ENCODE results near the gene MDK.

MDK gene

GRCh38 chr11:46407635-46408034 lies 26.2 kb downstream of the MDK start:
- DNase-seq: no peak

GRCh38 chr11:46408407-46408986 lies 27.0 kb downstream of the MDK start:
- DNase-seq: no peak

GRCh38 chr11:46410021-46410420 lies 28.6 kb downstream of the MDK start:
- no peak for DNase-seq

- no peak for DNase-seq
Measured at GRCh38 chr11:46413760-46414465, 32.4 kb downstream of the MDK start.

DNA sequence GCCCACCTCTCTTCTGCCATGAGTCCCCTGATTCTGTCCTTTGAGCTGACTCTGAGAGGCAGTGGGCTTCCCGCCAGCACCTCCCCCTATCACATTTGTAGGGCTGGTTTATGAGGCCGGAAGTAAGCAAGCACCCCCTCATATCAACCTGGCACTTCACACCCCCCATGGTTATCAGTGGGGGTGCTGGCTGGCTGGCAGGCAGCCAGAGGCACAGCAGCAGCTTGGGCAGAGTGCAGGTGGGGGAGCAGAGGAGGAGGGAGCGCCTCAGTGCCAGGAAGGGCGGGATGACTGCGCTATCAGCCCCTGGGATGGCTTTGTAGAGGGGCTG lies 33.0 kb downstream of the MDK start:
- no peak for DNase-seq

- DNase-seq: no peak
Measured at GRCh38 chr11:46414879-46415278, 33.4 kb downstream of the MDK start.

GRCh38 chr11:46417711-46418110 lies 36.2 kb downstream of the MDK start:
- no peak for DNase-seq

- no peak for DNase-seq
Measured at GRCh38 chr11:46418751-46419150, 37.3 kb downstream of the MDK start.

- no peak for DNase-seq
Measured at GRCh38 chr11:46420513-46420912, 39.0 kb downstream of the MDK start.

GRCh38 chr11:46421257-46421880 lies 39.9 kb downstream of the MDK start:
- DNase-seq: no peak

- no peak for DNase-seq
Measured at GRCh38 chr11:46422588-46422987, 41.1 kb downstream of the MDK start.

DNA sequence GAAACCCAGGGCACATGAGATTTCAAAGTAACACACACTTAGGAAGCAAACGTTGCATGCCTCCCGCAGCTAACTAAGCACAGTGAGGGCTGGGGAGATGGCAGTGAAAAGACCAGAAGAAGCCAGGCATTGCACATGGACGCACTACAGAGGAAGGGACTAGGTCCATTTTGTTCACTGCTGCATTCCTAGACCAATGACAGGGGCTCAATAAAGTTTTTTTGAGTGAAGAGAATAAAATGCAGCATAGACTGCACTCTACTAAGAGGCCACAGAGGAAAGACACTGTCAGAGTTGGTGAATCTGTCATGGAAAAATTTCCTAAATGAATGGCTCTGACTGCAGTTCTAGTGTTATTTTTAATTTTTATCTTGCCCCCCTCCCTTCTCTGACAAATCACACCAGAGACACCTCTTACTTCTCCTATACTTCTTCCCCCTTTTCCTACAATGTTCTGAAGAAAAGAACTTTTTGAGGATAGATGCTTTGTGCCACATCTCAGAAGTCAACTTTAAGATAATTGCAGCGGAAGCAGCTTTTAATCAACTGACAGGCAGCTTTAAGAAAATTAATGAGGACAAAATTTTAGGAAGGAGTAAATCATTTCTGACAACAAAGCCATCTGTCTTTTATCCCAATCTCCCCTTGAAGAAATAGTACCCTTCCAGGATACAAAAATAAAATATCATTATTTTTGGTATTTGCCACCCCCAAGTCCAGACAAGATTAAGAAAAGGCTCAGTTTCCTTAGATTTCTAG lies 44.9 kb downstream of the MDK start:
- DNase-seq: no peak

GRCh38 chr11:46427364-46427763 lies 45.9 kb downstream of the MDK start:
- DNase-seq: no peak

- no peak for DNase-seq
Measured at GRCh38 chr11:46429717-46430116, 48.2 kb downstream of the MDK start.

- no peak for DNase-seq
Measured at GRCh38 chr11:46431211-46431610, 49.7 kb downstream of the MDK start.

All from NCI-H1694 (cell line).